ENCODE measurements around the gene HIP1. TPM values are rescaled to one million over a fixed set of nuclear protein-coding genes. Genes with fewer than 3 reads are reported as not detected.

HIP1 gene
- polyA plus RNA-seq, 2 of the 4 experiments (the other 2 are of a cell fraction), result 17.3 to 33.4 TPM

DNA sequence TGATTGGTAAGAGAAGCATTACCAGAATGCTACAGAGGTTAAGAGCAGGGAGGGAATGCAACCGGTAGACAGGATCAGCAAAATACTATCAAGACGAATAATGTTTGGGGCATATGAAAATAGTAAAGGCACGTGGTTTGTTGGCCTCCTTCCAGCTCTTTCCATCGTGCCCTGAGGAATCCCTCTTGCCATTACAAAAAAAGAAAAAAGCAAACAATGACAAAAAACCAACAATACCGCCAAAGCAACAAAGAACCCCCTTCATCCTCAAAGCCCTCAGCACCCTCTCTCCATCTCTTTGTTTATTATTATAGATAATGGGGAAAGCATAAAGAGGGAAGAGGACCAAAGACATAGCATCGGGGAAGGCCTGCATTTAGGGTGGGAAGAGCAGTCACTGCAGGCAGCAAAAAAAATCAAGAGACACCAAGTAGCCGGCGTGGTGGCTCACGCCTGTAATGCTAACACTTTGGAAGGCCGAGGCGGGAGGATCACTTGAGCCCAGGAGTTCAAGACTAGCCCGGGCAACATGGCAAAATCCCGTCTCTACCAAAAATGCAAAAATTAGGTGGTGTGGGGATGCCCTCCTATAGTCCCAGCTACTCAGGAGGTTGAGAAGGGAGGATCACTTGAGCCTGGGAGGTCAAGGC is 78.0 kb downstream of the HIP1 start (continued):
- TF ChIP-seq, protein P1, sequence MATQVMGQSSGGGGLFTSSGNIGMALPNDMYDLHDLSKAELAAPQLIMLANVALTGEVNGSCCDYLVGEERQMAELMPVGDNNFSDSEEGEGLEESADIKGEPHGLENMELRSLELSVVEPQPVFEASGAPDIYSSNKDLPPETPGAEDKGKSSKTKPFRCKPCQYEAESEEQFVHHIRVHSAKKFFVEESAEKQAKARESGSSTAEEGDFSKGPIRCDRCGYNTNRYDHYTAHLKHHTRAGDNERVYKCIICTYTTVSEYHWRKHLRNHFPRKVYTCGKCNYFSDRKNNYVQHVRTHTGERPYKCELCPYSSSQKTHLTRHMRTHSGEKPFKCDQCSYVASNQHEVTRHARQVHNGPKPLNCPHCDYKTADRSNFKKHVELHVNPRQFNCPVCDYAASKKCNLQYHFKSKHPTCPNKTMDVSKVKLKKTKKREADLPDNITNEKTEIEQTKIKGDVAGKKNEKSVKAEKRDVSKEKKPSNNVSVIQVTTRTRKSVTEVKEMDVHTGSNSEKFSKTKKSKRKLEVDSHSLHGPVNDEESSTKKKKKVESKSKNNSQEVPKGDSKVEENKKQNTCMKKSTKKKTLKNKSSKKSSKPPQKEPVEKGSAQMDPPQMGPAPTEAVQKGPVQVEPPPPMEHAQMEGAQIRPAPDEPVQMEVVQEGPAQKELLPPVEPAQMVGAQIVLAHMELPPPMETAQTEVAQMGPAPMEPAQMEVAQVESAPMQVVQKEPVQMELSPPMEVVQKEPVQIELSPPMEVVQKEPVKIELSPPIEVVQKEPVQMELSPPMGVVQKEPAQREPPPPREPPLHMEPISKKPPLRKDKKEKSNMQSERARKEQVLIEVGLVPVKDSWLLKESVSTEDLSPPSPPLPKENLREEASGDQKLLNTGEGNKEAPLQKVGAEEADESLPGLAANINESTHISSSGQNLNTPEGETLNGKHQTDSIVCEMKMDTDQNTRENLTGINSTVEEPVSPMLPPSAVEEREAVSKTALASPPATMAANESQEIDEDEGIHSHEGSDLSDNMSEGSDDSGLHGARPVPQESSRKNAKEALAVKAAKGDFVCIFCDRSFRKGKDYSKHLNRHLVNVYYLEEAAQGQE (IDR thresholded peaks at IDR 0.05), result no peak
- no peak for TF ChIP-seq GATA3 (IDR thresholded peaks at IDR 0.05; ENCODE audit: borderline replicate concordance)
- TF ChIP-seq CEBPB (IDR thresholded peaks at IDR 0.05), result no peak
- TF ChIP-seq RCOR1 (IDR thresholded peaks at IDR 0.05; ENCODE audit: low read depth, low read length), result no peak

DNA sequence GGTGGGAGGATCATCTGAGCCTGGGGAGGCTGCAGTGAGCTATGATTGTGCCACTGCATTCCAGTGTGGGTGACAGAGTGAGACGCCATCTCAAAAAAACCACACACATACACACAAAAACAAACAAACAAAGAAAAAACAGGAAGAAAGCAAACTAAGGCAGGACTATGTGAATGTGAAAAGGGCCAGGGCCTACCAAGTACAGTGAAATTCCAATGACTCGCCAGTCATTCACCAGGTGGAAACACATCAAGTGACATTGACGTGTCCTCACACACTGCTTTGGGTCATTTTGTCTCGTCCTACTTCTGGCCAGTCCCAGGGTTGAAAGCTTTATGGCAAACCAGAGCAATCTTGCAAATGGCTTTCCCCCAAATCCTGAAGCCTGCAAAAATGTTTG is 79.9 kb downstream of the HIP1 start:
- DNase-seq (ENCODE audit: low read depth in 1 of 2, low spot score in 1 of 2) (no peak), FAIRE-seq (no peak), ATAC-seq (peak in 1 of 2 experiments; percentile 29; a peak in 4 of 6 replicates)
- Histone ChIP-seq H3K4me3 (no peak overlapping the region), H3K4me1 (peaks cover 22% of the 10 kb centered on the region), H3K4me2 (no peak overlapping the region), H3K9me3 (no peaks in the 10 kb centered on the region), H3K27ac (peak overlapping the region in 1 of 2 experiments; percentile 56; a peak in 3 of 6 replicates)
- WGBS (ENCODE audit: missing lambda C conversion rate), result 66% methylated on average over 4 of the region's 4 CpGs
- ChIA-PET POLR2A (no interaction called here), CTCF (no interaction called here)
- TF ChIP-seq RNF2 (IDR thresholded peaks at IDR 0.05; ENCODE audit: borderline replicate concordance, low read depth), result no peak
- TF ChIP-seq CEBPB (IDR thresholded peaks at IDR 0.05), result no peak
- TF ChIP-seq FOSL2 (IDR thresholded peaks at IDR 0.05), result no peak
- TF ChIP-seq FOSL2 (CRISPR knock-in tag; IDR thresholded peaks at IDR 0.05), result 0 out of 2 replicates have a peak, but pooled peaks have one; percentile 29
- no peak for TF ChIP-seq TFCP2L1 (CRISPR knock-in tag; IDR thresholded peaks at IDR 0.05)
- TF ChIP-seq ZFP36 (IDR thresholded peaks at IDR 0.05; ENCODE audit: borderline replicate concordance, partially characterized antibody), result no peak
- TF ChIP-seq BHLHE40 (IDR thresholded peaks at IDR 0.05; ENCODE audit: low read depth, low read length), result no peak
- TF ChIP-seq POLR2A (IDR thresholded peaks at IDR 0.05; ENCODE audit: low read length), result no peak

DNA sequence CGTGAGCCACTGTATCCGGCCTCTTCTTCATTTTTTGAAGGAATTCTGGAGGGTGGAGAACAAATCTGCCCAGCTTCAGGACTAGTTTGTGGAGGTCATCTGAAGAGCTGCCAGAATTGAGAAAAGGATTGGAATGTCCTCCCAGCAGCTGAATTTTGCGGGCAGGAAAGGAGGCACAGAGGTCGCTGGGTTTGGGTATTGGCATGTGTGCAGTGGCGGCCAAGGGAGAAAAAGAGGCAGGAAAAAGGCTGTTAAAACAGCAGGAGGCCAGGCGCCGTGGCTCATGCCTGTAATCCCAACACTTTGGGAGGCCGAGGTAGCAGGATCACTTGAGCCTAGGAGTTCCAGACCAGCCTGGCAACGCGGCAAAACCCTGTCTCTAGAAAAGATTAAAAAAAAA is 80.4 kb downstream of the HIP1 start:
- no peak for FAIRE-seq
- ChIA-PET POLR2A (no interaction called here), CTCF (no interaction called here)
- no peak for DNase-seq (ENCODE audit: low read depth in 1 of 2, low spot score in 1 of 2)
- Histone ChIP-seq H3K4me1 (peaks cover 22% of the 10 kb centered on the region), H3K9me3 (no peaks in the 10 kb centered on the region), H3K4me2 (no peak overlapping the region), H3K27ac (peak overlapping the region in 1 of 2 experiments; percentile 56; a peak in 3 of 6 replicates), H3K4me3 (no peak overlapping the region)
- no peak for ATAC-seq
- 87% methylated on average over 10 of the region's 10 CpGs for WGBS (ENCODE audit: missing lambda C conversion rate)
- TF ChIP-seq TFCP2L1 (CRISPR knock-in tag; IDR thresholded peaks at IDR 0.05), result no peak
- no peak for TF ChIP-seq SMC3 (IDR thresholded peaks at IDR 0.05)
- TF ChIP-seq KDM1A (IDR thresholded peaks at IDR 0.05; ENCODE audit: low read depth), result no peak
- TF ChIP-seq NPAS2 (CRISPR knock-in tag; IDR thresholded peaks at IDR 0.05; ENCODE audit: borderline replicate concordance), result no peak
- no peak for TF ChIP-seq CHD4 (IDR thresholded peaks at IDR 0.05; ENCODE audit: borderline replicate concordance)
- no peak for TF ChIP-seq SREBF2 (IDR thresholded peaks at IDR 0.05)

DNA sequence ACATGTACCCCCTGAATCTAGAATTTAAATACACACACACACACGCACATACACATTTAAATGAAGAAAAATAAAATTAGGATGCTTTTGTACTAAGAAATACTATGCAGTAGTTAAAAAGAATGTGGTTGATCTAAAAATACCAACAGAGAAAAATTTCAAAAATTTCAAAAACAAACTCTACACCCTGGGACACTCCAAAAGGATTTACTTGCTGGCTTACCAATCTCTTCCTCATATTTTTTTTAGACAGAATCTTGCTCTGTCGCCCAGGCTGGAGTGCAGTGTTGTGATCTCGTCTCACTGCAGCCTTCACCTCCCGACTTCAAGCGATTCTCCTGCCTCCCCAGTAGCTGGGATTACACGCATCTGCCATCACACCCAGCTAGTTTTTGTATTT is 80.9 kb downstream of the HIP1 start:
- FAIRE-seq (no peak), ATAC-seq (no peak), DNase-seq (ENCODE audit: low read depth in 1 of 2, low spot score in 1 of 2) (no peak)
- TF ChIP-seq ZSCAN20 (CRISPR knock-in tag; IDR thresholded peaks at IDR 0.05), result no peak
- no peak for TF ChIP-seq MAFK (IDR thresholded peaks at IDR 0.05; ENCODE audit: partially characterized antibody)
- TF ChIP-seq RARB (CRISPR knock-in tag; IDR thresholded peaks at IDR 0.05), result no peak
- TF ChIP-seq RNF2 (IDR thresholded peaks at IDR 0.05; ENCODE audit: borderline replicate concordance, low read depth), result no peak
- no peak for TF ChIP-seq HDAC2 (IDR thresholded peaks at IDR 0.05)
- TF ChIP-seq, protein P2, sequence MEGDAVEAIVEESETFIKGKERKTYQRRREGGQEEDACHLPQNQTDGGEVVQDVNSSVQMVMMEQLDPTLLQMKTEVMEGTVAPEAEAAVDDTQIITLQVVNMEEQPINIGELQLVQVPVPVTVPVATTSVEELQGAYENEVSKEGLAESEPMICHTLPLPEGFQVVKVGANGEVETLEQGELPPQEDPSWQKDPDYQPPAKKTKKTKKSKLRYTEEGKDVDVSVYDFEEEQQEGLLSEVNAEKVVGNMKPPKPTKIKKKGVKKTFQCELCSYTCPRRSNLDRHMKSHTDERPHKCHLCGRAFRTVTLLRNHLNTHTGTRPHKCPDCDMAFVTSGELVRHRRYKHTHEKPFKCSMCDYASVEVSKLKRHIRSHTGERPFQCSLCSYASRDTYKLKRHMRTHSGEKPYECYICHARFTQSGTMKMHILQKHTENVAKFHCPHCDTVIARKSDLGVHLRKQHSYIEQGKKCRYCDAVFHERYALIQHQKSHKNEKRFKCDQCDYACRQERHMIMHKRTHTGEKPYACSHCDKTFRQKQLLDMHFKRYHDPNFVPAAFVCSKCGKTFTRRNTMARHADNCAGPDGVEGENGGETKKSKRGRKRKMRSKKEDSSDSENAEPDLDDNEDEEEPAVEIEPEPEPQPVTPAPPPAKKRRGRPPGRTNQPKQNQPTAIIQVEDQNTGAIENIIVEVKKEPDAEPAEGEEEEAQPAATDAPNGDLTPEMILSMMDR (IDR thresholded peaks at IDR 0.05), result no peak
- TF ChIP-seq, protein P3, sequence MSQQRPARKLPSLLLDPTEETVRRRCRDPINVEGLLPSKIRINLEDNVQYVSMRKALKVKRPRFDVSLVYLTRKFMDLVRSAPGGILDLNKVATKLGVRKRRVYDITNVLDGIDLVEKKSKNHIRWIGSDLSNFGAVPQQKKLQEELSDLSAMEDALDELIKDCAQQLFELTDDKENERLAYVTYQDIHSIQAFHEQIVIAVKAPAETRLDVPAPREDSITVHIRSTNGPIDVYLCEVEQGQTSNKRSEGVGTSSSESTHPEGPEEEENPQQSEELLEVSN (IDR thresholded peaks at IDR 0.05; ENCODE audit: borderline replicate concordance, low read depth), result no peak
- TF ChIP-seq HOXA7 (CRISPR knock-in tag; IDR thresholded peaks at IDR 0.05), result no peak
- TF ChIP-seq FOXS1 (CRISPR knock-in tag; IDR thresholded peaks at IDR 0.05), result no peak
- TF ChIP-seq RCOR1 (IDR thresholded peaks at IDR 0.05; ENCODE audit: low read depth, low read length), result no peak
- TF ChIP-seq HOXB13 (CRISPR knock-in tag; IDR thresholded peaks at IDR 0.05; ENCODE audit: low read depth), result no peak
- TF ChIP-seq CBX8 (IDR thresholded peaks at IDR 0.05), result no peak
- TF ChIP-seq, protein P4, sequence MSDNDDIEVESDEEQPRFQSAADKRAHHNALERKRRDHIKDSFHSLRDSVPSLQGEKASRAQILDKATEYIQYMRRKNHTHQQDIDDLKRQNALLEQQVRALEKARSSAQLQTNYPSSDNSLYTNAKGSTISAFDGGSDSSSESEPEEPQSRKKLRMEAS (IDR thresholded peaks at IDR 0.05), result no peak
- no peak for TF ChIP-seq NFE2L2 (conservative IDR thresholded peaks at IDR 0.05; ENCODE audit: low read length)
- no peak for TF ChIP-seq PHF8 (IDR thresholded peaks at IDR 0.05; ENCODE audit: borderline replicate concordance, low read depth)
- Histone ChIP-seq H3K9me3 (no peaks in the 10 kb centered on the region), H3K27ac (peak overlapping the region in 1 of 2 experiments; percentile 56; a peak in 3 of 6 replicates), H3K4me1 (peaks cover 22% of the 10 kb centered on the region), H3K4me2 (no peak overlapping the region), H3K4me3 (no peak overlapping the region)
- POLR2A ChIA-PET, result no interaction called here
- WGBS (ENCODE audit: missing lambda C conversion rate), result 89% methylated on average over 6 of the region's 6 CpGs
- CTCF ChIA-PET, result no interaction called here
